Erythroblast (primary cell): ENCODE results near the gene TMEM213.

Experiments used
- GATA1 ChIP-seq: IDR thresholded peaks from 2 replicates; pipeline ENCODE4 v1.6.1; 2011; ENCODE audit warnings: low read depth, mild to moderate bottlenecking, control low read depth, low read length, moderate library complexity
- POLR2A ChIP-seq: IDR thresholded peaks from 2 replicates; pipeline ENCODE4 v1.6.1; 2011; ENCODE audit warnings: mild to moderate bottlenecking, low read length

DNA sequence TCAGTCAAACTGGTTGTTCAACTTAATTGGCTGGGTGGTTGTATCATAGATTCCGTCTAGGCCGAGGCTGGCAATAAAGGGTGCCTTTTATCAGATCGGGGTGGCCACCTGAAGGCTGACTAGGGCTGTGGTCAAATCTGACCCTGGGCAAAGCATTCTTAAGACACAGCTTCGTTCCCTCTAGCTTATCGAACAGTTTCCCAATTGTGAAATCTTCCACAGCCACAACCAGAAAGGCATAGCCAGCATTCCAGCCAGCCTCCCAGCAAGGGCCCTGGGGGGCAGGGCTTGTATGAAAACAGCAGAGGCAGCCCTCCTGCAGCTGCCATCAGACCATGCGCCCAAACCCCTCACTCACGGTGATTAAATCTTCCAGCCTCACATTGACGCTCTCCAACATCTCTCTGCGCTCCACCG, 42.5 kb upstream of the TMEM213 start:
- TF ChIP-seq POLR2A = no peak
- no peak for TF ChIP-seq GATA1
